Neural progenitor cell (in vitro differentiated cells): ENCODE measurements around the gene ACSM2A. TPM values are rescaled to one million over a fixed set of nuclear protein-coding genes. Genes with fewer than 3 reads are reported as not detected.

ENCODE experiments used
- DNase-seq: peaks from one replicate; pipeline ENCODE4 v3.0.0-alpha.2; 2016; ENCODE audit warnings: low spot score
- H2AFZ ChIP-seq: fragments of 200-600 bp; sonication (generic); replicated peaks from 2 replicates; pipeline ENCODE4 v1.6.1; 2016; ENCODE audit warnings: antibody characterized with exemption
- H3F3A ChIP-seq: fragments of 200-600 bp; sonication (generic); 2 replicates; pipeline ENCODE4 v1.6.1; 2016; ENCODE audit warnings: antibody characterized with exemption, low read depth
- H3K27ac ChIP-seq: fragments of 200-600 bp; sonication (generic); 2 replicates; pipeline ENCODE4 v1.5.1; 2016; ENCODE audit warnings: mild to moderate bottlenecking
- H3K27me3 ChIP-seq: fragments of 200-600 bp; sonication (generic); 2 replicates; pipeline ENCODE4 v1.6.1; 2016; ENCODE audit warnings: mild to moderate bottlenecking, moderate library complexity
- H3K36me3 ChIP-seq: fragments of 200-600 bp; sonication (generic); 2 replicates; pipeline ENCODE4 v1.5.1; 2016
- H3K4me1 ChIP-seq: fragments of 200-600 bp; sonication (generic); 2 replicates; pipeline ENCODE4 v1.6.1; 2016; ENCODE audit warnings: mixed run types
- H3K4me2 ChIP-seq: fragments of 200-600 bp; sonication (generic); 2 replicates; pipeline ENCODE4 v1.6.1; 2016
- H3K4me3 ChIP-seq: fragments of 200-600 bp; sonication (generic); 2 replicates; pipeline ENCODE4 v1.5.1; 2016
- H3K79me2 ChIP-seq: fragments of 200-600 bp; sonication (generic); 2 replicates; pipeline ENCODE4 v1.6.1; 2016; ENCODE audit warnings: low read depth
- H3K9ac ChIP-seq: fragments of 200-600 bp; sonication (generic); 2 replicates; pipeline ENCODE4 v1.6.1; 2016
- H3K9me3 ChIP-seq: fragments of 200-600 bp; sonication (generic); 2 replicates; pipeline ENCODE4 v1.5.1; 2016; ENCODE audit warnings: low read depth
- H4K20me1 ChIP-seq: fragments of 200-600 bp; sonication (generic); 2 replicates; pipeline ENCODE4 v1.6.1; 2016; ENCODE audit warnings: low read depth
- H3K27ac Mint-ChIP-seq: 3 replicates; pipeline ENCODE4 v1.8.0; 2021; ENCODE audit warnings: mixed read lengths
- H3K27me3 Mint-ChIP-seq: 2 replicates; pipeline ENCODE4 v1.8.0; 2022; ENCODE audit warnings: low read depth, mild to moderate bottlenecking, inconsistent platforms, moderate library complexity, mixed read lengths; ENCODE audit not compliant: insufficient read depth
- H3K36me3 Mint-ChIP-seq: 3 replicates; pipeline ENCODE4 v1.8.0; 2021; ENCODE audit warnings: mixed read lengths
- H3K4me1 Mint-ChIP-seq: 3 replicates; pipeline ENCODE4 v1.8.0; 2021; ENCODE audit warnings: mixed read lengths
- H3K4me3 Mint-ChIP-seq: 3 replicates; pipeline ENCODE4 v1.8.0; 2021; ENCODE audit warnings: mild to moderate bottlenecking, moderate library complexity, mixed read lengths
- H3K9me3 Mint-ChIP-seq: 3 replicates; pipeline ENCODE4 v1.8.0; 2020; ENCODE audit warnings: mixed read lengths
- EZH2 ChIP-seq: fragments of 200-600 bp; sonication (generic); IDR thresholded peaks from 2 replicates; pipeline ENCODE4 v1.6.1; 2017; ENCODE audit warnings: antibody characterized with exemption, mild to moderate bottlenecking, moderate library complexity
- EZH2phosphoT487 ChIP-seq: fragments of 200-600 bp; sonication (generic); IDR thresholded peaks from 2 replicates; pipeline ENCODE4 v1.6.1; 2017; ENCODE audit warnings: antibody characterized with exemption
- total RNA-seq: library from RNA; depleted of rRNA; stranded (reverse); fragments of >200 nt; gene quantifications from 2 replicates; pipeline ENCODE4 v1.2.3, GENCODE V29; 2015; ENCODE audit warnings: low replicate concordance
- TF ChIP-seq, protein P1 (sequence below): fragments of 200-600 bp; sonication (generic); IDR thresholded peaks from 2 replicates; pipeline ENCODE4 v1.5.1; 2017; ENCODE audit warnings: antibody characterized with exemption, mild to moderate bottlenecking

Gene ACSM2A
- total RNA-seq, 1 donor from 2014 or later: not detected

DNA sequence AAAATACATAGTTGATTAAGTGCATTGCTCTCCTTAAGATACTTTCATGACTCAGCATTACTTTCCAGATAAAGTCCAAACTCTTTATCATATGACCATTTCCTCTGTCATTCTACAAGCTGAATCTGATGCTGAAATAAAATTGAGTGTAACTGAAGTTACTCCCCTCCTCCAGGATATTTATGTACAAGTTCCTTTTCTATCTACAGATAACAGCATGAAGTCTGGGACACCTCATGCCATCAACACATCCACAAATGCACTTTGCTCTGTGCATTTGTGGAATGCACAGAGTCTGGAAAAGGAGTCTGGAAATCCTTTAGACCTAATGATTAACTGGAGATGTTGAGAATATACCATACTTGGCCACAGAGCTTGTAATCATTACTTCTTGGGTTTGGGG is 64.4 kb downstream of the ACSM2A start:
- no peak for TF ChIP-seq EZH2phosphoT487
- no peak for TF ChIP-seq EZH2
- TF ChIP-seq, protein P1, sequence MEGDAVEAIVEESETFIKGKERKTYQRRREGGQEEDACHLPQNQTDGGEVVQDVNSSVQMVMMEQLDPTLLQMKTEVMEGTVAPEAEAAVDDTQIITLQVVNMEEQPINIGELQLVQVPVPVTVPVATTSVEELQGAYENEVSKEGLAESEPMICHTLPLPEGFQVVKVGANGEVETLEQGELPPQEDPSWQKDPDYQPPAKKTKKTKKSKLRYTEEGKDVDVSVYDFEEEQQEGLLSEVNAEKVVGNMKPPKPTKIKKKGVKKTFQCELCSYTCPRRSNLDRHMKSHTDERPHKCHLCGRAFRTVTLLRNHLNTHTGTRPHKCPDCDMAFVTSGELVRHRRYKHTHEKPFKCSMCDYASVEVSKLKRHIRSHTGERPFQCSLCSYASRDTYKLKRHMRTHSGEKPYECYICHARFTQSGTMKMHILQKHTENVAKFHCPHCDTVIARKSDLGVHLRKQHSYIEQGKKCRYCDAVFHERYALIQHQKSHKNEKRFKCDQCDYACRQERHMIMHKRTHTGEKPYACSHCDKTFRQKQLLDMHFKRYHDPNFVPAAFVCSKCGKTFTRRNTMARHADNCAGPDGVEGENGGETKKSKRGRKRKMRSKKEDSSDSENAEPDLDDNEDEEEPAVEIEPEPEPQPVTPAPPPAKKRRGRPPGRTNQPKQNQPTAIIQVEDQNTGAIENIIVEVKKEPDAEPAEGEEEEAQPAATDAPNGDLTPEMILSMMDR: no peak
- no peaks in the 10 kb centered on the region for H3K36me3 ChIP-seq
- no peak overlapping the region for H3K4me2 ChIP-seq
- H3K9ac ChIP-seq: no peak overlapping the region
- H3K4me1 ChIP-seq: no peaks in the 10 kb centered on the region
- Mint-ChIP-seq H3K4me1 (no peaks in the 10 kb centered on the region), H3K27ac (no peak overlapping the region), H3K27me3 (peaks cover 10% of the 10 kb centered on the region), H3K9me3 (no peaks in the 10 kb centered on the region), H3K4me3 (no peak overlapping the region), H3K36me3 (no peaks in the 10 kb centered on the region)
- no peak overlapping the region for H3K4me3 ChIP-seq
- DNase-seq: no peak
- H2AFZ ChIP-seq: no peak overlapping the region
- no peaks in the 10 kb centered on the region for H4K20me1 ChIP-seq
- no peaks in the 10 kb centered on the region for H3F3A ChIP-seq
- H3K79me2 ChIP-seq: no peaks in the 10 kb centered on the region
- H3K9me3 ChIP-seq: no peaks in the 10 kb centered on the region
- no peak overlapping the region for H3K27ac ChIP-seq
- H3K27me3 ChIP-seq: no peaks in the 10 kb centered on the region

GRCh38 chr16:20517149-20517548 is 65.8 kb downstream of the ACSM2A start:
- no peaks in the 10 kb centered on the region for H3K79me2 ChIP-seq
- H3K4me1 ChIP-seq: no peaks in the 10 kb centered on the region
- Mint-ChIP-seq H3K27me3 (peaks cover 8% of the 10 kb centered on the region), H3K36me3 (no peaks in the 10 kb centered on the region), H3K27ac (no peak overlapping the region), H3K9me3 (no peaks in the 10 kb centered on the region), H3K4me1 (no peaks in the 10 kb centered on the region), H3K4me3 (no peak overlapping the region)
- H3K9ac ChIP-seq: no peak overlapping the region
- H3K27me3 ChIP-seq: no peaks in the 10 kb centered on the region
- H3K36me3 ChIP-seq: no peaks in the 10 kb centered on the region
- H2AFZ ChIP-seq: no peak overlapping the region
- no peak overlapping the region for H3K27ac ChIP-seq
- H3K9me3 ChIP-seq: no peaks in the 10 kb centered on the region
- no peaks in the 10 kb centered on the region for H3F3A ChIP-seq
- no peak for DNase-seq
- H3K4me3 ChIP-seq: no peak overlapping the region
- TF ChIP-seq EZH2phosphoT487 (no peak), EZH2 (no peak)
- TF ChIP-seq, protein P1: no peak
- no peaks in the 10 kb centered on the region for H4K20me1 ChIP-seq
- no peak overlapping the region for H3K4me2 ChIP-seq

DNA sequence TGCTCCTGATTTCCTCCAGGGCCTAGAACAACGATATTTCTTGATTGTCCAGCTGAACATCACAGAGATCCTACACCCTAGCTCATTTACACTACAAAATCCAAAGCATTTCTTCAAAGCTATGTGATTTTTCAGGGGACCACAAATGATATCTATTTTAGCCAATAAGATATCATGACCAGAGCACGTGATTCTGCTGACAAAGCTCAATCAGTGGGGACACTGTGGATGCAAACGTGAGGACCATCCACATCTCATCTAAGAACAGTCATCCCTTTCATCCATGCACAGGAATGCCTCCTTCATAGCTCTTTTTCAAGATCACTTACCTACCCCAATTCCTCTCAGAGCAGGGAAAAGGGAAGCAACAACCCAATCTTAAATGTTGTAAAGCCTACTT is 67.9 kb downstream of the ACSM2A start:
- Mint-ChIP-seq H3K36me3 (no peaks in the 10 kb centered on the region), H3K4me1 (no peaks in the 10 kb centered on the region), H3K27ac (no peak overlapping the region), H3K27me3 (peaks cover 6% of the 10 kb centered on the region), H3K9me3 (no peaks in the 10 kb centered on the region), H3K4me3 (no peak overlapping the region)
- no peaks in the 10 kb centered on the region for H3K79me2 ChIP-seq
- H2AFZ ChIP-seq: no peak overlapping the region
- H3K27ac ChIP-seq: no peak overlapping the region
- DNase-seq: no peak
- no peaks in the 10 kb centered on the region for H4K20me1 ChIP-seq
- no peak overlapping the region for H3K4me2 ChIP-seq
- TF ChIP-seq, protein P1: no peak
- no peak for TF ChIP-seq EZH2
- no peak for TF ChIP-seq EZH2phosphoT487
- no peaks in the 10 kb centered on the region for H3K9me3 ChIP-seq
- H3K27me3 ChIP-seq: no peaks in the 10 kb centered on the region
- H3K36me3 ChIP-seq: no peaks in the 10 kb centered on the region
- H3K4me1 ChIP-seq: no peaks in the 10 kb centered on the region
- no peaks in the 10 kb centered on the region for H3F3A ChIP-seq
- H3K4me3 ChIP-seq: no peak overlapping the region
- no peak overlapping the region for H3K9ac ChIP-seq
